Middle frontal gyrus (tissue), 1 donor: ENCODE data around the gene PGM5.

Experiments used
- DNase-seq: peaks from one replicate; pipeline ENCODE4 v3.0.0-alpha.2; 2015; ENCODE audit warnings: low spot score; ENCODE audit errors: extremely low spot score

PGM5 gene

GRCh38 chr9:68495247-68495646, 138.8 kb downstream of the PGM5 start:
- no peak for DNase-seq

GRCh38 chr9:68496356-68496755, 139.9 kb downstream of the PGM5 start:
- no peak for DNase-seq

GRCh38 chr9:68497629-68498028, 141.2 kb downstream of the PGM5 start:
- DNase-seq = no peak

GRCh38 chr9:68498816-68499215, 142.4 kb downstream of the PGM5 start:
- DNase-seq = no peak

- no peak for DNase-seq
These were observed 144.3 kb downstream of the PGM5 start for GRCh38 chr9:68500457-68501381.

GRCh38 chr9:68502279-68502678, 145.9 kb downstream of the PGM5 start:
- no peak for DNase-seq

- DNase-seq = no peak
These were observed 149.4 kb downstream of the PGM5 start for GRCh38 chr9:68505681-68506409.

- DNase-seq = no peak
These were observed 150.1 kb downstream of the PGM5 start for GRCh38 chr9:68506551-68506950.

- no peak for DNase-seq
These were observed 150.9 kb downstream of the PGM5 start for GRCh38 chr9:68507130-68507805.

- DNase-seq = no peak
These were observed 151.4 kb downstream of the PGM5 start for GRCh38 chr9:68507806-68508145.

- DNase-seq = no peak
These were observed 152.1 kb downstream of the PGM5 start for GRCh38 chr9:68508547-68508946.

GRCh38 chr9:68509689-68510088, 153.3 kb downstream of the PGM5 start:
- no peak for DNase-seq

GRCh38 chr9:68513385-68513784, 157.0 kb downstream of the PGM5 start:
- DNase-seq = no peak

- DNase-seq = no peak
These were observed 157.6 kb downstream of the PGM5 start for GRCh38 chr9:68513981-68514380.

- no peak for DNase-seq
These were observed 159.1 kb downstream of the PGM5 start for GRCh38 chr9:68515326-68516017.

- no peak for DNase-seq
These were observed 165.7 kb downstream of the PGM5 start for GRCh38 chr9:68522131-68522530.

GRCh38 chr9:68522954-68523353, 166.5 kb downstream of the PGM5 start:
- no peak for DNase-seq

GRCh38 chr9:68523367-68523936, 167.0 kb downstream of the PGM5 start:
- DNase-seq = no peak

- DNase-seq = no peak
These were observed 174.2 kb downstream of the PGM5 start for GRCh38 chr9:68530618-68531017.

- DNase-seq = no peak
These were observed 175.7 kb downstream of the PGM5 start for GRCh38 chr9:68532131-68532530.

GRCh38 chr9:68533678-68534077, 177.3 kb downstream of the PGM5 start:
- no peak for DNase-seq
